Measurements from ENCODE around the gene ACYP2.

The ACYP2 gene

DNA sequence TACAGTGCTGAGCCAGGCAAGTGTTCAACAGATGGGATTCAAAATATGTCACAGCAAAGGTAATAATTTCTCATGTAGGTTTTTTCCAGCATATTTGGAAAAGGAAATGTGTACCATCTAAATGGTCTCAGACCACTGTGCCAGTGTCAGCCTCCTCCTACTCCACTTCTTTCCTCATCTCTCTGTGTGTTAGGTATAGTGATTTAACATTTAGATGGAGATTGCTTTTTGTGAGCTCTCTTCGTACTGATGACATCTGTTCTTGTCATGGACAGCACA is 221.5 kb downstream of the ACYP2 start:
- Histone ChIP-seq H3K4me1 (ENCODE audit: control extremely low read depth in 1 of 4, control insufficient read depth in 4 of 4, insufficient read depth in 4 of 4, low read length in 3 of 4) (no peaks in the 10 kb centered on the region), H3K9me3 (ENCODE audit: control extremely low read depth in 1 of 5, control insufficient read depth in 4 of 5, insufficient read depth in 2 of 5, low read depth in 1 of 5, low read length in 4 of 5) (no peaks in the 10 kb centered on the region), H3K36me3 (ENCODE audit: control insufficient read depth in 4 of 4, insufficient read depth in 4 of 4, low read length in 3 of 4) (no peaks in the 10 kb centered on the region), H3K27ac (ENCODE audit: insufficient read depth in 1 of 2, low read depth in 1 of 2, low read length in 2 of 2, poor library complexity in 1 of 2, severe bottlenecking in 2 of 2) (no peak overlapping the region), H3K27me3 (replicated peaks in 2 of 5; ENCODE audit: control insufficient read depth in 4 of 5, insufficient read depth in 5 of 5, low read length in 4 of 5) (peaks cover 0 to under 1% (median 0%) of the 10 kb centered on the region in 5 experiments), H3K4me3 (ENCODE audit: control insufficient read depth in 1 of 7, extremely low read depth in 1 of 7, insufficient read depth in 4 of 7, low read depth in 2 of 7, low read length in 6 of 7) (no peak overlapping the region)
- CTCF ChIA-PET, result interaction anchor here (0.7 kb wide), 1 partner anchor 9 kb away, joined by 3 read pairs; no protein-coding TSS in a partner anchor
- 57% methylated on average over 1 of the region's 1 CpG for WGBS (ENCODE audit: insufficient coverage)
- POLR2A ChIA-PET, result no interaction called here
- DNase-seq, result no peak

DNA sequence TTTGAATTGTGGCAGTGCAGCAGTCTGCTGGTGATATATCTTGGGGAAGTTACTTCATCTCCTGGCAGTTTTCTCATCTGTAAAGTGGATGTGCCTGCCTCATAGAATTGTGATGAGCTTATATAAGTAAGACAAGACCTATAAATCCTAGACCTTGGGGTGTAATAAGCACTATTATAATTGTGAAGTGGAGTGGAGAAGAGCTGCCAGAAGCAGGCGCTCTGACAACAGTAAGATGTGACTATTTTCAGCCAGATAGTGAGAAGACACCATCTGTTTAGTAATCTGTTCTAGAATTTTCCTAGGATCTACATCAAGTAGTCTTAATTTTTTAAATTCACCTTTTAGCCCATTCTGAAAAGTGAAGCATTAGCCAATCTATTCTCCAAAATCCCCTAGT is 226.2 kb downstream of the ACYP2 start:
- DNase-seq, result no peak
- CTCF ChIA-PET, result interaction anchor here (0.8 kb wide), 1 partner anchor 59 kb away, joined by 3 read pairs; no protein-coding TSS in a partner anchor

DNA sequence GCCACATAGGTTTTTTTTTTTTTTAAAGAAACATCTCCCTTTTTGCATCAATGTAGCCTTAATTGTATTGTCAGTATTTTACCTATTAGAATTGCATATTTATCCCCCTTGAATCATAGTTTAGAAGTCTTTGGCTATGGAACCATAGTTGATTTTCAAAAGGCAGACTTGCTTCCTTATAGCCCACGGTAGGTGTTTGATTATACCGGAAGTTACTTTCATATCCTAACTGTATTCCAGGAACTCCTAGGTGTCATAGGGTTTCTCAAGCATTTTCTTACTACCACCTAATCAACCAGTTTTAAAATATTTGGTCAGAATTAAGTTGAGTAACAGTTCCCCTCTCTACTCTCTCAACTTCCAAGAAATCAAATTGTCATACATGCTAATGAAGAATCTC is 227.2 kb downstream of the ACYP2 start:
- H3K27me3 ChIP-seq (replicated peaks in 2 of 5; ENCODE audit: control insufficient read depth in 4 of 5, insufficient read depth in 5 of 5, low read length in 4 of 5), result no peaks in the 10 kb centered on the region
- ChIA-PET POLR2A (no interaction called here), CTCF (interaction anchor here (0.7 kb wide), 1 partner anchor 67 kb away, joined by 3 read pairs; no protein-coding TSS in a partner anchor)
- H3K27ac ChIP-seq (ENCODE audit: insufficient read depth in 1 of 2, low read depth in 1 of 2, low read length in 2 of 2, poor library complexity in 1 of 2, severe bottlenecking in 2 of 2), result no peak overlapping the region
- no peak overlapping the region for H3K4me3 ChIP-seq (ENCODE audit: control insufficient read depth in 1 of 7, extremely low read depth in 1 of 7, insufficient read depth in 4 of 7, low read depth in 2 of 7, low read length in 6 of 7)
- no peak for DNase-seq
- H3K4me1 ChIP-seq (ENCODE audit: control extremely low read depth in 1 of 4, control insufficient read depth in 4 of 4, insufficient read depth in 4 of 4, low read length in 3 of 4), result no peaks in the 10 kb centered on the region
- peaks cover 0 to 4% (median 0%) of the 10 kb centered on the region in 5 experiments for H3K9me3 ChIP-seq (ENCODE audit: control extremely low read depth in 1 of 5, control insufficient read depth in 4 of 5, insufficient read depth in 2 of 5, low read depth in 1 of 5, low read length in 4 of 5)
- no CpG with 5 or more reads among the region's 2 CpGs for WGBS (ENCODE audit: insufficient coverage)
- no peaks in the 10 kb centered on the region for H3K36me3 ChIP-seq (ENCODE audit: control insufficient read depth in 4 of 4, insufficient read depth in 4 of 4, low read length in 3 of 4)

More for the DNA sequence above, 226.2 kb downstream of the ACYP2 start:
- Histone ChIP-seq H3K4me3 (ENCODE audit: control insufficient read depth in 1 of 7, extremely low read depth in 1 of 7, insufficient read depth in 4 of 7, low read depth in 2 of 7, low read length in 6 of 7) (no peak overlapping the region), H3K27ac (ENCODE audit: insufficient read depth in 1 of 2, low read depth in 1 of 2, low read length in 2 of 2, poor library complexity in 1 of 2, severe bottlenecking in 2 of 2) (no peak overlapping the region), H3K9me3 (ENCODE audit: control extremely low read depth in 1 of 5, control insufficient read depth in 4 of 5, insufficient read depth in 2 of 5, low read depth in 1 of 5, low read length in 4 of 5) (peaks cover 0 to 4% (median 0%) of the 10 kb centered on the region in 5 experiments), H3K36me3 (ENCODE audit: control insufficient read depth in 4 of 4, insufficient read depth in 4 of 4, low read length in 3 of 4) (no peaks in the 10 kb centered on the region), H3K27me3 (replicated peaks in 2 of 5; ENCODE audit: control insufficient read depth in 4 of 5, insufficient read depth in 5 of 5, low read length in 4 of 5) (no peaks in the 10 kb centered on the region), H3K4me1 (ENCODE audit: control extremely low read depth in 1 of 4, control insufficient read depth in 4 of 4, insufficient read depth in 4 of 4, low read length in 3 of 4) (no peaks in the 10 kb centered on the region)
- POLR2A ChIA-PET, result no interaction called here
- no CpG with 5 or more reads among the region's 1 CpG for WGBS (ENCODE audit: insufficient coverage)

DNA sequence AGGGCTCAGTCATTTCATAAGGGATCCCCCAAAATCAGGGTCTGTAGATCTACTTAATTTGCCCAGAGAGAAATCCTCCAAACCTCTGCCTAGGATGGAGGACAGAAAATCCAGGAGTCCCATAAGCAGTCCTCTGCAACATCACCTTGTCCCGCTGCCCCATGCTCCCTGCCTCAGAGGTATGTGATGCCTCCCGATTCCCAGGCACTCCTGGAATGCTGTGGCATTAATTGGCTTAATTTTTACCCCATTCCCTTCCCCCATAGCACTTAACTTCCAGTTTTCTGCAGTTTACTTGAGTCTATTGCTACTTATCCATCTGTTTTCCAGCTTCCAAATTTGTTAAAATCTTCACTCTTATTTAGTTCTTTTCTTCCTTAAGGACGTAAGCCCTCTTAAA is 232.2 kb downstream of the ACYP2 start:
- Histone ChIP-seq H3K27ac (ENCODE audit: insufficient read depth in 1 of 2, low read depth in 1 of 2, low read length in 2 of 2, poor library complexity in 1 of 2, severe bottlenecking in 2 of 2) (no peak overlapping the region), H3K36me3 (ENCODE audit: control insufficient read depth in 4 of 4, insufficient read depth in 4 of 4, low read length in 3 of 4) (no peaks in the 10 kb centered on the region), H3K4me1 (ENCODE audit: control extremely low read depth in 1 of 4, control insufficient read depth in 4 of 4, insufficient read depth in 4 of 4, low read length in 3 of 4) (peaks cover 0 to 6% (median 1%) of the 10 kb centered on the region in 4 experiments), H3K4me3 (ENCODE audit: control insufficient read depth in 1 of 7, extremely low read depth in 1 of 7, insufficient read depth in 4 of 7, low read depth in 2 of 7, low read length in 6 of 7) (no peak overlapping the region), H3K27me3 (replicated peaks in 2 of 5; ENCODE audit: control insufficient read depth in 4 of 5, insufficient read depth in 5 of 5, low read length in 4 of 5) (no peaks in the 10 kb centered on the region), H3K9me3 (ENCODE audit: control extremely low read depth in 1 of 5, control insufficient read depth in 4 of 5, insufficient read depth in 2 of 5, low read depth in 1 of 5, low read length in 4 of 5) (peaks cover 0 to 4% (median 0%) of the 10 kb centered on the region in 5 experiments)
- 96% methylated on average over 2 of the region's 3 CpGs for WGBS (ENCODE audit: insufficient coverage)
- ChIA-PET CTCF (interaction anchor here (1.7 kb wide), 1 partner anchor 155 kb away, joined by 4 read pairs; no protein-coding TSS in a partner anchor), POLR2A (no interaction called here)
- DNase-seq, result no peak

DNA sequence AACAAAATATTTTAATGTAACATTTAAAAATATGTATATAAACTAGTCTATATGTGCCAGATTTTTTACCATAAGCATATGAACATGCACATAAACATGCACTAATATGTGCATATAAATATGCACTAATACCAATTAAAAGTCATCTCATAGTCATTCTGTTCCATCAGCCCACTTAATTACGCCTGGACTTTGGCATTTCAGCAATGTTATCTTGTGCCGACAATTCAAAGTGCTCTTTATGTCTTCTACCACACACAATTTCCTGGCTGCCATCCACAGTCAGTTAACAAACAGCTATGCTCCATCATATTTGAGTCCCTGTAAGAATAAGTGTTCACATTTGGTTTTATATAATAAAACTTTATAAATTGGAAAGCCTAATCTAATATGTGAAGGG is 233.2 kb downstream of the ACYP2 start:
- DNase-seq, result no peak
- H3K4me3 ChIP-seq (ENCODE audit: control insufficient read depth in 1 of 7, extremely low read depth in 1 of 7, insufficient read depth in 4 of 7, low read depth in 2 of 7, low read length in 6 of 7), result no peak overlapping the region
- 92% methylated on average over 2 of the region's 2 CpGs for WGBS (ENCODE audit: insufficient coverage)
- H3K36me3 ChIP-seq (ENCODE audit: control insufficient read depth in 4 of 4, insufficient read depth in 4 of 4, low read length in 3 of 4), result no peaks in the 10 kb centered on the region
- peaks cover 0 to 4% (median 0%) of the 10 kb centered on the region in 5 experiments for H3K9me3 ChIP-seq (ENCODE audit: control extremely low read depth in 1 of 5, control insufficient read depth in 4 of 5, insufficient read depth in 2 of 5, low read depth in 1 of 5, low read length in 4 of 5)
- H3K27ac ChIP-seq (ENCODE audit: insufficient read depth in 1 of 2, low read depth in 1 of 2, low read length in 2 of 2, poor library complexity in 1 of 2, severe bottlenecking in 2 of 2), result no peak overlapping the region
- POLR2A ChIA-PET, result no interaction called here
- peaks cover 0 to 6% (median 1%) of the 10 kb centered on the region in 4 experiments for H3K4me1 ChIP-seq (ENCODE audit: control extremely low read depth in 1 of 4, control insufficient read depth in 4 of 4, insufficient read depth in 4 of 4, low read length in 3 of 4)
- H3K27me3 ChIP-seq (replicated peaks in 2 of 5; ENCODE audit: control insufficient read depth in 4 of 5, insufficient read depth in 5 of 5, low read length in 4 of 5), result no peaks in the 10 kb centered on the region
- CTCF ChIA-PET, result no interaction called here

DNA sequence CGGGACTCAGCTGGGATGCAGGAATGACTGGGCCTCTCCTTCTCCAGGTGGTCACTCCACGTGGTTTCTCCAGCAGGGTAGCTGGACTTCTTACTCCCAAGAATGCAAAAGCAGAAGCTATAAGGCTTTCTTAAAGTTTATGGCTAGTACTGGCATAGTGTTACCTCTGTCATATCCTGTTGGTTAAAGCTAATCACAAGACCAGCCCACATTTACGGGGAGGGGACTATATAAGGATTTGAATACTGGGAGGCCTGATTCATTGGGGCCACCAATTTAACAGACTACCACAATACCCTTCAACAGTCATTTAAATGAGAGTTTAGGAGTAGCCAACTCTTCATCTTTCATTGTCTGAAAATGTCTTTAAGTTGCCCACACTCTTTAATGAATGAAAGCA is 235.0 kb downstream of the ACYP2 start:
- H3K4me1 ChIP-seq (ENCODE audit: control extremely low read depth in 1 of 4, control insufficient read depth in 4 of 4, insufficient read depth in 4 of 4, low read length in 3 of 4), result peaks cover 0 to 6% (median 1%) of the 10 kb centered on the region in 4 experiments
- H3K27ac ChIP-seq (ENCODE audit: insufficient read depth in 1 of 2, low read depth in 1 of 2, low read length in 2 of 2, poor library complexity in 1 of 2, severe bottlenecking in 2 of 2), result no peak overlapping the region
- ChIA-PET POLR2A (interaction anchor here (0.6 kb wide), 1 partner anchor 79 kb away, joined by 4 read pairs; no protein-coding TSS in a partner anchor), CTCF (interaction anchor here (0.7 kb wide), 1 partner anchor 83 kb away, joined by 4 read pairs; no protein-coding TSS in a partner anchor)
- peaks cover 0 to 1% (median 0%) of the 10 kb centered on the region in 5 experiments for H3K9me3 ChIP-seq (ENCODE audit: control extremely low read depth in 1 of 5, control insufficient read depth in 4 of 5, insufficient read depth in 2 of 5, low read depth in 1 of 5, low read length in 4 of 5)
- DNase-seq, result peak; percentile 26 to 79 (median 66)
- no peak overlapping the region for H3K4me3 ChIP-seq (ENCODE audit: control insufficient read depth in 1 of 7, extremely low read depth in 1 of 7, insufficient read depth in 4 of 7, low read depth in 2 of 7, low read length in 6 of 7)
- no peaks in the 10 kb centered on the region for H3K27me3 ChIP-seq (replicated peaks in 2 of 5; ENCODE audit: control insufficient read depth in 4 of 5, insufficient read depth in 5 of 5, low read length in 4 of 5)
- WGBS (ENCODE audit: insufficient coverage), result 60% methylated on average over 1 of the region's 3 CpGs
- H3K36me3 ChIP-seq (ENCODE audit: control insufficient read depth in 4 of 4, insufficient read depth in 4 of 4, low read length in 3 of 4), result no peaks in the 10 kb centered on the region

DNA sequence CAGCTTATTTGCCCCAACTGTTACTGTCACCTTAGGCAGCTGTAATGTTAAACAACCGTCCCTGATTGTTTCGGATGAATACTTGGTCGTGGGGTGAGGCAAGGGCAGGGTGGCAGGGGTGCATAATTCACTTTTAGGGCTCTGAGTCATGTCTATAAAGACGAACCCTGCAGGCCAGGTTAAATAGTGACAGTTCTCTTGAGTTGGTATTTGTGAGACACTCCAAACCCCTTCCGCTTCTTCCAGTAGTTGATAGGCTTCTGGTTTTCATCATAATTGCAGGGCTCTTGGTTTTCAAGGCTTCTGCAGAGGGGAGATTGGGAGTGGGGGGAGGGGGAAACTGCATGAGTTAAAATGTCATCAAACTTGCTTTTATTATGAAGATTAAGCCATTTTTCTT is 237.8 kb downstream of the ACYP2 start:
- ChIA-PET POLR2A (no interaction called here), CTCF (no interaction called here)
- WGBS (ENCODE audit: insufficient coverage), result 94% methylated on average over 3 of the region's 5 CpGs
- H3K27me3 ChIP-seq (replicated peaks in 2 of 5; ENCODE audit: control insufficient read depth in 4 of 5, insufficient read depth in 5 of 5, low read length in 4 of 5), result no peaks in the 10 kb centered on the region
- no peak overlapping the region for H3K4me3 ChIP-seq (ENCODE audit: control insufficient read depth in 1 of 7, extremely low read depth in 1 of 7, insufficient read depth in 4 of 7, low read depth in 2 of 7, low read length in 6 of 7)
- peaks cover 0 to 6% (median 1%) of the 10 kb centered on the region in 4 experiments for H3K4me1 ChIP-seq (ENCODE audit: control extremely low read depth in 1 of 4, control insufficient read depth in 4 of 4, insufficient read depth in 4 of 4, low read length in 3 of 4)
- H3K9me3 ChIP-seq (ENCODE audit: control extremely low read depth in 1 of 5, control insufficient read depth in 4 of 5, insufficient read depth in 2 of 5, low read depth in 1 of 5, low read length in 4 of 5), result no peaks in the 10 kb centered on the region
- H3K36me3 ChIP-seq (ENCODE audit: control insufficient read depth in 4 of 4, insufficient read depth in 4 of 4, low read length in 3 of 4), result no peaks in the 10 kb centered on the region
- DNase-seq, result no peak
- no peak overlapping the region for H3K27ac ChIP-seq (ENCODE audit: insufficient read depth in 1 of 2, low read depth in 1 of 2, low read length in 2 of 2, poor library complexity in 1 of 2, severe bottlenecking in 2 of 2)
